H9 (cell line): ENCODE results near the gene TTLL3. TPM values are rescaled to one million over a fixed set of nuclear protein-coding genes. Genes with fewer than 3 reads are reported as not detected.
A peak's percentile ranks its signal among the peaks of the same experiment; 100 is the strongest.

ENCODE experiments used
- DNase-seq: peaks from one replicate; pipeline ENCODE4 v3.0.0-alpha.2; 2017
- H2AFZ ChIP-seq: one replicate; pipeline ENCODE4 v1.6.1; 2013; ENCODE audit warnings: mild to moderate bottlenecking, low read length, control low read depth, moderate library complexity
- H2AK5ac ChIP-seq: 2 replicates; pipeline ENCODE4 v1.6.1; 2013; ENCODE audit warnings: low read length, control low read depth, mixed read lengths; ENCODE audit not compliant: insufficient read length
- H2BK120ac ChIP-seq: one replicate; pipeline ENCODE4 v1.6.1; 2013; ENCODE audit warnings: low read depth, mild to moderate bottlenecking, low read length, control low read depth, inconsistent platforms; ENCODE audit not compliant: poor library complexity, severe bottlenecking
- H2BK12ac ChIP-seq: 2 replicates; pipeline ENCODE4 v1.6.1; 2013; ENCODE audit warnings: low read length, control low read depth, mixed read lengths, low read depth; ENCODE audit not compliant: insufficient read length
- H2BK15ac ChIP-seq: 2 replicates; pipeline ENCODE4 v1.6.1; 2013; ENCODE audit warnings: low read depth, low read length, control low read depth
- H2BK20ac ChIP-seq: one replicate; pipeline ENCODE4 v1.6.1; 2013; ENCODE audit warnings: low read depth, mild to moderate bottlenecking, low read length, control low read depth, inconsistent platforms; ENCODE audit not compliant: poor library complexity, severe bottlenecking
- H2BK5ac ChIP-seq: 2 replicates; pipeline ENCODE4 v1.6.1; 2013; ENCODE audit warnings: low read length, control low read depth, mixed read lengths; ENCODE audit not compliant: insufficient read length
- H3K14ac ChIP-seq: 2 replicates; pipeline ENCODE4 v1.6.1; 2013; ENCODE audit warnings: low read length, control low read depth; ENCODE audit not compliant: insufficient read depth
- H3K18ac ChIP-seq: 2 replicates; pipeline ENCODE4 v1.6.1; 2013; ENCODE audit warnings: low read depth, mild to moderate bottlenecking, mixed read lengths, low read length, control low read depth; ENCODE audit not compliant: insufficient read length
- H3K23ac ChIP-seq: 2 replicates; pipeline ENCODE4 v1.6.1; 2013; ENCODE audit warnings: low read length, control low read depth, mixed read lengths, low read depth; ENCODE audit not compliant: insufficient read length
- H3K23me2 ChIP-seq: 2 replicates; pipeline ENCODE4 v1.6.1; 2013; ENCODE audit warnings: low read depth, mild to moderate bottlenecking, mixed read lengths, low read length, control low read depth; ENCODE audit not compliant: insufficient read length, poor library complexity, severe bottlenecking
- H3K27ac ChIP-seq: 2 replicates; pipeline ENCODE4 v1.5.1; 2013; ENCODE audit warnings: low read length, control low read depth, mixed read lengths, low read depth; ENCODE audit not compliant: insufficient read length
- H3K27me3 ChIP-seq: 2 replicates; pipeline ENCODE4 v1.6.1; 2013; ENCODE audit warnings: low read length, control low read depth, inconsistent platforms; ENCODE audit not compliant: insufficient read depth
- H3K4ac ChIP-seq: 2 replicates; pipeline ENCODE4 v1.6.1; 2013; ENCODE audit warnings: low read depth, mild to moderate bottlenecking, control low read depth, inconsistent platforms, low read length, moderate library complexity
- H3K4me1 ChIP-seq: 2 replicates; pipeline ENCODE4 v1.6.1; 2013; ENCODE audit warnings: low read length, control low read depth, inconsistent platforms; ENCODE audit not compliant: insufficient read depth
- H3K4me2 ChIP-seq: 2 replicates; pipeline ENCODE4 v1.6.1; 2013; ENCODE audit warnings: low read length, control low read depth, mixed read lengths; ENCODE audit not compliant: insufficient read length, insufficient read depth
- H3K56ac ChIP-seq: 2 replicates; pipeline ENCODE4 v1.6.1; 2013; ENCODE audit warnings: low read depth, mild to moderate bottlenecking, mixed read lengths, low read length, control low read depth; ENCODE audit not compliant: insufficient read length
- H3K79me1 ChIP-seq: 2 replicates; pipeline ENCODE4 v1.6.1; 2013; ENCODE audit warnings: low read depth, mild to moderate bottlenecking, moderate library complexity, low read length, control low read depth, inconsistent platforms; ENCODE audit not compliant: insufficient read depth, poor library complexity, severe bottlenecking
- H3K79me2 ChIP-seq: 2 replicates; pipeline ENCODE4 v1.6.1; 2013; ENCODE audit warnings: low read length, control low read depth, inconsistent platforms; ENCODE audit not compliant: insufficient read depth
- H3K9ac ChIP-seq: 2 replicates; pipeline ENCODE4 v1.6.1; 2013; ENCODE audit warnings: low read length, control low read depth, mixed read lengths; ENCODE audit not compliant: insufficient read length; ENCODE audit errors: extremely low read depth
- H3K9me3 ChIP-seq: one replicate; pipeline ENCODE4 v1.6.1; 2013; ENCODE audit warnings: low read depth, low read length, inconsistent platforms; ENCODE audit not compliant: control insufficient read depth
- H3T11ph ChIP-seq: one replicate; pipeline ENCODE4 v1.6.1; 2013; ENCODE audit warnings: mild to moderate bottlenecking, low read length, control low read depth, inconsistent platforms
- H4K20me1 ChIP-seq: one replicate; pipeline ENCODE4 v1.6.1; 2013; ENCODE audit not compliant: control insufficient read depth, insufficient read length, insufficient read depth
- H4K5ac ChIP-seq: 2 replicates; pipeline ENCODE4 v1.6.1; 2013; ENCODE audit warnings: low read depth, mild to moderate bottlenecking, mixed read lengths, low read length, control low read depth; ENCODE audit not compliant: insufficient read length
- H4K8ac ChIP-seq: replicated peaks from 2 replicates; pipeline ENCODE4 v1.6.1; 2013; ENCODE audit warnings: low read length, control low read depth, mixed read lengths, low read depth; ENCODE audit not compliant: insufficient read length
- H4K91ac ChIP-seq: 2 replicates; pipeline ENCODE4 v1.6.1; 2013; ENCODE audit warnings: low read depth, mild to moderate bottlenecking, moderate library complexity, mixed read lengths, low read length, control low read depth; ENCODE audit not compliant: insufficient read length
- H3K27ac Mint-ChIP-seq, 3 experiments: 2 replicates in 2 of 3; 3 replicates in 1 of 3; pipeline ENCODE4 v1.8.0; 2020 to 2021; ENCODE audit warnings: mixed read lengths in 3 of 3, mild to moderate bottlenecking in 1 of 3, moderate library complexity in 1 of 3
- H3K27me3 Mint-ChIP-seq: 2 replicates; pipeline ENCODE4 v1.8.0; 2021; ENCODE audit warnings: low read depth, mild to moderate bottlenecking, moderate library complexity, mixed read lengths
- H3K36me3 Mint-ChIP-seq, 3 experiments: 2 replicates in 2 of 3; 3 replicates in 1 of 3; pipeline ENCODE4 v1.8.0; 2020 to 2021; ENCODE audit warnings: low read depth in 3 of 3, mixed read lengths in 3 of 3; ENCODE audit not compliant: insufficient read depth in 1 of 3
- H3K4me1 Mint-ChIP-seq, 2 experiments: 2 replicates each; pipeline ENCODE4 v1.8.0; 2020; ENCODE audit warnings: mixed read lengths in 2 of 2
- H3K4me3 Mint-ChIP-seq, 2 experiments: 2 replicates in 1 of 2; 3 replicates in 1 of 2; pipeline ENCODE4 v1.8.0; 2020 to 2021; ENCODE audit warnings: mild to moderate bottlenecking in 2 of 2, mixed read lengths in 2 of 2, moderate library complexity in 1 of 2
- H3K9me3 Mint-ChIP-seq, 2 experiments: 2 replicates in 1 of 2; 3 replicates in 1 of 2; pipeline ENCODE4 v1.8.0; 2020; ENCODE audit warnings: mild to moderate bottlenecking in 2 of 2, mixed read lengths in 2 of 2, moderate library complexity in 1 of 2
- WGBS: extraction: QIAGEN DNeasy Blood & Tissue Kit; methylation state at CpG from one replicate; pipeline ENCODE4 v1.1.7; 2013; ENCODE audit warnings: missing lambda C conversion rate, low lambda C conversion rate, mixed read lengths; ENCODE audit not compliant: insufficient read length; ENCODE audit errors: extremely low coverage; 5-methylcytosine and 5-hydroxymethylcytosine counted together
- total RNA-seq: library from RNA; stranded (reverse); gene quantifications from 2 replicates; pipeline ENCODE4 v1.2.1, GENCODE V29; 2021
- TF ChIP-seq, protein P1 (sequence below): fragments of 200-600 bp; sonication (generic); conservative IDR thresholded peaks from 3 replicates; pipeline ENCODE4 v1.8.0; 2021; ENCODE audit warnings: antibody characterized with exemption, mild to moderate bottlenecking

TTLL3 gene
- total RNA-seq, 1 experiment from 2014 or later: 14.4 TPM

DNA sequence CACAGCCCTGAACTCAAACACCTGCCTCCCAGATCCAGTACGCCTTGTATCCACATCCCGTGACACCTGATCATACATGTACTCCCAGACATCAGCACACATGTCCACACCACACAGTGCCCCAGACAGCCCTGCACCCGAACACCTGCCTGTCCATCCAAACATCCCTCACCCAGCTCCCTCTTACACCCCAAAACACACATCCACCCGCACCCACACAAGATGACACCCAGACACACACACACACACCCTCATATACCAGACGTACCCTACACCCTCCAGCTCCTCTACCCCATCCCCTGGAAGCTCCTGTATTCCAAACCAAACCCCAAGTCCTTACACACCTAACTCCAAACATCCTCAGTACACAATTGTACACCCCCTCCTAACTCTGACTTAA, 41.0 kb upstream of the TTLL3 start:
- Histone ChIP-seq H3K79me2 (no peaks in the 10 kb centered on the region), H3K9me3 (no peaks in the 10 kb centered on the region), H3K27ac (no peak overlapping the region), H3K23ac (no peak overlapping the region), H4K91ac (no peak overlapping the region), H3K14ac (no peak overlapping the region), H2BK15ac (no peak overlapping the region), H3K18ac (no peak overlapping the region), H3T11ph (no peak overlapping the region), H4K5ac (no peak overlapping the region), H2BK5ac (no peak overlapping the region), H3K9ac (no peak overlapping the region), H3K79me1 (no peaks in the 10 kb centered on the region), H2AFZ (no peak overlapping the region), H3K27me3 (no peaks in the 10 kb centered on the region; the same call in 1 of the 2 replicates), H4K8ac (no peak overlapping the region), H3K4me1 (no peaks in the 10 kb centered on the region), H3K4me2 (no peak overlapping the region), H2BK20ac (no peak overlapping the region), H3K4ac (no peak overlapping the region), H2BK12ac (no peak overlapping the region), H2AK5ac (no peak overlapping the region), H3K23me2 (no peaks in the 10 kb centered on the region), H3K56ac (no peak overlapping the region), H2BK120ac (no peak overlapping the region), H4K20me1 (no peaks in the 10 kb centered on the region)
- Mint-ChIP-seq H3K4me3 (peak overlapping the region; percentile 63 to 76), H3K27ac (peak overlapping the region in 1 of 3 experiments; percentile 79; a peak in 1 of 7 replicates), H3K36me3 (peaks cover 0 to 15% (median 2%) of the 10 kb centered on the region in 3 experiments; a peak in 3 of 7 replicates), H3K4me1 (peaks cover 21 to 32% of the 10 kb centered on the region in 2 experiments), H3K27me3 (peaks cover 58% of the 10 kb centered on the region), H3K9me3 (no peaks in the 10 kb centered on the region)
- 100% methylated on average over 1 of the region's 5 CpGs for WGBS
- no peak for DNase-seq
- TF ChIP-seq, protein P1, sequence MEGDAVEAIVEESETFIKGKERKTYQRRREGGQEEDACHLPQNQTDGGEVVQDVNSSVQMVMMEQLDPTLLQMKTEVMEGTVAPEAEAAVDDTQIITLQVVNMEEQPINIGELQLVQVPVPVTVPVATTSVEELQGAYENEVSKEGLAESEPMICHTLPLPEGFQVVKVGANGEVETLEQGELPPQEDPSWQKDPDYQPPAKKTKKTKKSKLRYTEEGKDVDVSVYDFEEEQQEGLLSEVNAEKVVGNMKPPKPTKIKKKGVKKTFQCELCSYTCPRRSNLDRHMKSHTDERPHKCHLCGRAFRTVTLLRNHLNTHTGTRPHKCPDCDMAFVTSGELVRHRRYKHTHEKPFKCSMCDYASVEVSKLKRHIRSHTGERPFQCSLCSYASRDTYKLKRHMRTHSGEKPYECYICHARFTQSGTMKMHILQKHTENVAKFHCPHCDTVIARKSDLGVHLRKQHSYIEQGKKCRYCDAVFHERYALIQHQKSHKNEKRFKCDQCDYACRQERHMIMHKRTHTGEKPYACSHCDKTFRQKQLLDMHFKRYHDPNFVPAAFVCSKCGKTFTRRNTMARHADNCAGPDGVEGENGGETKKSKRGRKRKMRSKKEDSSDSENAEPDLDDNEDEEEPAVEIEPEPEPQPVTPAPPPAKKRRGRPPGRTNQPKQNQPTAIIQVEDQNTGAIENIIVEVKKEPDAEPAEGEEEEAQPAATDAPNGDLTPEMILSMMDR: no peak
